SKM-1 treated with dmso at 0.1 percent for 144 hours (cell line): ENCODE data around the gene SLC5A9.
A peak's percentile ranks its signal among the peaks of the same experiment; 100 is the strongest.
"Not testable (repeated sequence)": the region's sequence is repeated elsewhere in the genome, so short reads cannot be mapped to it uniquely, and the experiment has no call there.

ENCODE experiments used
- DNase-seq: peaks from one replicate; lab custom pipeline; 2025; ENCODE audit not compliant: unreplicated experiment; lab: John Stamatoyannopoulos, UW

SLC5A9 gene

GRCh38 chr1:48236716-48237470 is 14.4 kb downstream of the SLC5A9 start:
- peak; percentile 43 for DNase-seq

DNA sequence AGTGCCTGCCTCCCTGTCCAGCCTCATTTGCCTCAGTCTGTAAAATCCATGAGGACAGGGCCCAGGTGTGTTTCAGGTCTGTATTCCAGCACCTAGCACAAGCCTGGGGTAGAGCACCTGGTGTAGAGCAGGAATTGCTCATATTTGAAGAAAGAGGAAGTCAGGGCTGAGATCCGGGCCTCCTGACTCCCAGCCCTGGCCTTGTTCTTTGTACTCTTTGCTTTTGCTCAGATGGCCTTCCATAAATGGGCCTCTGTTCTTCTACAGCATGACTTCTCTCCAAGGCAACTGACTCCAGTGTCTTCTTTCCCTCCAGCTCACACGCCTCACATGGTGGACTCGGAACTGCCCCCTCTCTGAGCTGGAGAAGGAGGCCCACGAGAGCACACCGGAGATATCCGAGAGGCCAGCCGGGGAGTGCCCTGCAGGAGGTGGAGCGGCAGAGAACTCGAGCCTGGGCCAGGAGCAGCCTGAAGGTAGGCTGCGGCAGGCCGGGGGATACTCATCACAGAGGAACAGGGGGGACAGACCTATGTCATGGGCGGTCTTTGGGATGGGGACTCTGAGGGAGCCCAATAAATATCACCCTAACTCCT is 19.7 kb downstream of the SLC5A9 start:
- DNase-seq: peak; percentile 41

- peak; percentile 99 for DNase-seq
Observed at GRCh38 chr1:48245106-48245505, 22.6 kb downstream of the SLC5A9 start.

GRCh38 chr1:48246727-48247126 is 24.2 kb downstream of the SLC5A9 start:
- DNase-seq: peak; percentile 30

- DNase-seq: no peak
Observed at GRCh38 chr1:48248356-48248755, 25.8 kb downstream of the SLC5A9 start.

- DNase-seq: no peak
Observed at GRCh38 chr1:48249868-48250267, 27.4 kb downstream of the SLC5A9 start.

DNA sequence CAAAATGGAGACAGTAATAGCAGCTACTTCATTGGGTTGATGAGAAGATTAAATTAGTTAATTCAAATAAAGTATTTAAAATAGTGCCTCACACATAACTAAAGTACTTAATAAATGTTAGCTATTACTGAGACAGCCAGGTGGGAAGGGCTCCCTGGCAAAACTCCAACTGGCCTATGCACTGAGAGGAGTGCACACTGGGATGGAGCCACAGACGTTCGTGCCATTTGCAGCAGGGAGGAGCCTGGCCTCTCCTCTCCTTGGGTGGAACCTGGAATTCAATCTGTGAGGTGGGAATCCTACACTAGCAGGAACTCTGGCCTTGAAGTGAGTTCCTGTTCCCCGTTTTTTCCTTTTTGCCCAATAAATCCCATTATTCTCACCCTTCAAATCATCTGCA is 28.1 kb downstream of the SLC5A9 start:
- no peak for DNase-seq

- DNase-seq: no peak
Observed at GRCh38 chr1:48251323-48251722, 28.8 kb downstream of the SLC5A9 start.

DNA sequence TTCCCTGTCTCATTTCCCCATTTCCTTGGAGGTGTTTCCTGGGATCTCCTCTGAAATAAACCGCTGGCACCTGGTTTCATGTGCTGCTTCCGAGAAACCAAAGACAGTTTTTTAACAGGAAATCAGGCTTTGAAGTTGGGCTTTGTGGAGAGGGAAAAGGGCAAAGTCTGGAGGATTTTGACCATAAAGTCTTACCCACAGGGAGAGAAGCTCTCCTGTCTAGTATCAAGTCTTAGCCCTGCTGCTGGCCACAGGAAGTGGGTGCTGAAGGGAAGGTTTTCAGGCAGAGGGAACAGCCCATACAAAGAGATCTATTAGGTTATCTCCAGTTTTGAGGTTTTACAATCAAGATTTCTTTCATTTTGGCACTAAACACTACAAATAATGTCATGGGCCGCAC is 29.3 kb downstream of the SLC5A9 start:
- no peak for DNase-seq

DNA sequence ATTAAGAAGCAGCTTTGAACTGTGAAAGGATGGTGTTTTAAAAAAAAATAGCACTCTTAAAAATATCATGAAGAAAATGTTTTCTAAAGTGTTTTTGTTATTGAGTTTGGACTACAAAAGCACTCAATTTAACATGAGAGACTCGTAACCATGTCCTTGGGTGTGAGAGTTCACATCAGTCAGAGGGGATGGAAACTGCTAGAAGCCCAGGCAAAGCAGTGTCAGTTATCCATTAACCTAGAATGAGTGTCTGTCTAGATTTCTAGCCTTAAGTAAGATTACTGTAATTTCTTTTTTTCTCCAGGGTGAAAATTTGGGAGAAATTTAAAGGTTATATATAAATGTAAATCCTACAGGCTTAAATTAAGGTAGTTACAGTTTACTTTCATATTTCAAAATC is 31.7 kb downstream of the SLC5A9 start:
- DNase-seq: no peak

- no peak for DNase-seq
Observed at GRCh38 chr1:48258106-48258505, 35.6 kb downstream of the SLC5A9 start.

DNA sequence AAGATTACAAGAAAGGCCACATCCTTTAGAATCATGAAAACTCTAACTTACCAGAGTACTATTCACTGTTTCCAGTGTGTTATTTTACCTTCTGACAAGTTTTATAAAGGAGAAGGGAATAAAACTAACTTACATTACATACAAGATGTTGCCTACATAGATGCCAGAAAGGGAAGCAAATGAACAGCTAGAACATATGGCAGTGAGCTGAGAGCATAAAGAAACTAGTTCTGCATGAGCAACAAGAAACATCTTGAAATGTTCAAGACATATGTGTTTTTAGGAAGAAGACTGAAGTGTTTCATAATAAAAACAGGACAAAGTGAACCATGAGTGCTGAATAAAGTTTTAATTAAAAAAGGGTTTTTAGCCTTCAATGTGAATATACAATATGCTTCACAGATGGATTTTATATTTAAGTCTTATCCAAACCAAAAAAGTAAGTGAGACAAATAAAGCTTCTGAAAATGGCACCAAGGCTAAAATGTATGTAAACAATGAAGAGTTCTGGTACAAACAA is 39.4 kb downstream of the SLC5A9 start:
- no peak for DNase-seq

GRCh38 chr1:48263041-48263440 is 40.5 kb downstream of the SLC5A9 start:
- DNase-seq: no peak

GRCh38 chr1:48266576-48266975 is 44.1 kb downstream of the SLC5A9 start:
- DNase-seq: no peak

DNA sequence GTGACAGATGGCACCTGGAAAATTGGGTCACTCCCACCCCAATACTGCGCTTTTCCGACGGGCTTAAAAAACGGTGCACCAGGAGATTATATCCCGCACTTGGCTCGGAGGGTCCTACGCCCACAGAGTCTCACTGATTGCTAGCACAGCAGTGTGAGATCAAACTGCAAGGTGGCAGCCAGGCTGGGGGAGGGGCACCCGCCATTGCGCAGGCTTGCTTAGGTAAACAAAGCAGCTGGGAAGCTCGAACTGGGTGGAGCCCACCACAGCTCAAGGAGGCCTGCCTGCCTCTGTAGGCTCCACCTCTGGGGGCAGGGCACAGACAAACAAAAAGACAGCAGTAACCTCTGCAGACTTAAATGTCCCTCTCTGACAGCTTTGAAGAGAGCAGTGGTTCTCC is 54.9 kb downstream of the SLC5A9 start:
- DNase-seq: not testable (repeated sequence)

- DNase-seq: not testable (repeated sequence)
Observed at GRCh38 chr1:48282329-48282728, 59.8 kb downstream of the SLC5A9 start.

DNA sequence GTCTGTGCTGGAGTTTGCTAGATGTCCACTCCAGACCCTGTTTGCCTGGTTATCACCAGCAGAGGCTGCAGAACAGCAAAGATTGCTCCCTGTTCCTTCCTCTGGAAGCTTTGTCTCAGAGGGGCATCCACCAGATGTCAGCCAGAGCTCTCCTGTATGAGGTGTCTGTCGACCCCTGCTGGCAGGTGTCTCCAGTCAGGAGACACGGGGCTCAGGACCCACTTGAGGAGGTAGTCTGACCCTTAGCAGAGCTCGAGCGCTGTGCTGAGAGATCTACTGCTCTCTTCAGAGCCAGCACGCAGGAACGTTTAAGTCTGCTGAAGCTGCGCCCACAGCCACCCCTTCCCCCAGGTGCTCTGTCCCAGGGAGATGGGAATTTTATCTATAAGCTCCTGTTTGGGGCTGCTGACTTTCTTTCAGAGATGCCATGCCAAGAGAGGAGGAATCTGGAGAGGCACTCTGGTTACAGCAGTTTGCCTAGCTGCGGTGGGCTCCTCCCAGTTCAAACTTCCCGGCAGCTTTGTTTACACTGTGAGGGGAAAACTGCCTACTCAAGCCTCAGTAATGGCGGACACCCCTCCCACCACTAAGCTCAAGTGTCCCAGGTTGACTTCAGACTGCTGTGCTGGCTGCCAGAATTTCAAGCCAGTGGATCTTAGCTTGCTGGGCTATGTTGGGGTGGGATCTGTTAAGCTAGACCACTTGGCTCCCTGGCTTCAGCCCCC is 62.3 kb downstream of the SLC5A9 start:
- DNase-seq: not testable (repeated sequence)

DNA sequence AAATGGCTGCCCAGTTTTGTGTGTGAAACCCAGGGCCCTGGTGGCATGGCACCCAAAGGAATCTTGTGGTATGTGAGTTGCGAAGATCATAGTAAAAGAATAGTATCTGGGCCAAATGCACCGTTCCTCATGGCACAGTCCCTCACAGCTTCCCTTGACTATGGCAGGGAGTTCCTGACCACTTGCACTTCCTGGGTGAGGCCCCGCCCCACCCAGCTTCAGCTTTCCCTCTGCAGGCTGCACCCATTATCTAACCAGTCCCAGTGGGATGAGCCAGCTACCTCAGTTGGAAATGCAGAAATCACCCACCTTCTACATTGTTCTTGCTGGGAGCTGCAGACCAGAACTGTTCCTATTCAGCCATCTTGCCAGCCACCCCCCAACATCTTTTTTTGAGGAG is 63.0 kb downstream of the SLC5A9 start:
- DNase-seq: no peak

- DNase-seq: no peak
Observed at GRCh38 chr1:48291421-48291820, 68.9 kb downstream of the SLC5A9 start.

GRCh38 chr1:48292706-48293105 is 70.2 kb downstream of the SLC5A9 start:
- no peak for DNase-seq

GRCh38 chr1:48294094-48294493 is 71.6 kb downstream of the SLC5A9 start:
- DNase-seq: not testable (repeated sequence)

- DNase-seq: no peak
Observed at GRCh38 chr1:48294656-48295055, 72.1 kb downstream of the SLC5A9 start.
